NCI-H345 (cell line): ENCODE data around the gene PTMA.
A peak's percentile ranks its signal among the peaks of the same experiment; 100 is the strongest.
"Not testable (repeated sequence)": the region's sequence is repeated elsewhere in the genome, so short reads cannot be mapped to it uniquely, and the experiment has no call there.

Experiments used
- DNase-seq: peaks from one replicate; lab custom pipeline; 2025; lab: John Stamatoyannopoulos, UW

The PTMA gene, protein sequence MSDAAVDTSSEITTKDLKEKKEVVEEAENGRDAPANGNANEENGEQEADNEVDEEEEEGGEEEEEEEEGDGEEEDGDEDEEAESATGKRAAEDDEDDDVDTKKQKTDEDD

DNA sequence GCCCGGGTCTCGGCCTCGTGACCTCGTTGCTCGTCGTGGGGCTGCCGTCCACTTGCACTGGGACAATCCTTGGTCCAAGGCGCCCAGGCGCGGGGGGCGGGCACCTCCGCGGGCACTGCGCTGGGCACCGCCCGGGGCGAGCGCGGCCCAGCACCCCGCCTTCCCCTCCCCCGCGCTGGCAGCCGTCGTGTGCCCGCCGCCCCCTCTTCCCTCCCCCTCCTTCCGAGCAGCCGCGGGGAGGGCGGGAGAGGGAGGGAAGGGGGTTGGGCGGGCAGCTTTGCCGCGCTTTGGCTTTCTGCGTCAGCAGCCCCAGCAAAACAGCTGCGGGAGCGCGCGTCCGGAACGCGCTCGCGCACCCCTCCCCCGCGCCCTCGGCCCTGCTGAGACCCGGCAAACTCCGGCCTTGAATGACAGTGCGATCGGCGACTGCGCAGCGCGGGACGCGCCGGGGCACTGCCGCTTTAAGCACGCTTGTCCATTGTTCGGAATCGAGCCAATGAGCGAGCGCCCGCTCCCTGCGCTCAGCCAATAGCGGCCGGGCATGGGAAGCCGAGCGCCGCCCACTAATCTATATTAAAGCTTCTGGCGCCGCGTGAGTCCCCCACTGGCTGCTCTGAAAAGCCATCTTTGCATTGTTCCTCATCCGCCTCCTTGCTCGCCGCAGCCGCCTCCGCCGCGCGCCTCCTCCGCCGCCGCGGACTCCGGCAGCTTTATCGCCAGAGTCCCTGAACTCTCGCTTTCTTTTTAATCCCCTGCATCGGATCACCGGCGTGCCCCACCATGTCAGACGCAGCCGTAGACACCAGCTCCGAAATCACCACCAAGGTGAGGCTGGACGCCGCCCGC, at the start of gene PTMA:
PTMA (plus strand) TSS at position 599 of the 846 bp plus-strand sequence; CDS start at position 781, 182 bp downstream.
- peak; percentile 99 for DNase-seq

- DNase-seq, result not testable (repeated sequence)
Measured at GRCh38 chr2:231660073-231660472, 48.3 kb upstream of the PTMA start.

GRCh38 chr2:231660860-231661259, 47.5 kb upstream of the PTMA start:
- DNase-seq, result no peak

- no peak for DNase-seq
Measured at GRCh38 chr2:231661422-231662027, 46.8 kb upstream of the PTMA start.

DNA sequence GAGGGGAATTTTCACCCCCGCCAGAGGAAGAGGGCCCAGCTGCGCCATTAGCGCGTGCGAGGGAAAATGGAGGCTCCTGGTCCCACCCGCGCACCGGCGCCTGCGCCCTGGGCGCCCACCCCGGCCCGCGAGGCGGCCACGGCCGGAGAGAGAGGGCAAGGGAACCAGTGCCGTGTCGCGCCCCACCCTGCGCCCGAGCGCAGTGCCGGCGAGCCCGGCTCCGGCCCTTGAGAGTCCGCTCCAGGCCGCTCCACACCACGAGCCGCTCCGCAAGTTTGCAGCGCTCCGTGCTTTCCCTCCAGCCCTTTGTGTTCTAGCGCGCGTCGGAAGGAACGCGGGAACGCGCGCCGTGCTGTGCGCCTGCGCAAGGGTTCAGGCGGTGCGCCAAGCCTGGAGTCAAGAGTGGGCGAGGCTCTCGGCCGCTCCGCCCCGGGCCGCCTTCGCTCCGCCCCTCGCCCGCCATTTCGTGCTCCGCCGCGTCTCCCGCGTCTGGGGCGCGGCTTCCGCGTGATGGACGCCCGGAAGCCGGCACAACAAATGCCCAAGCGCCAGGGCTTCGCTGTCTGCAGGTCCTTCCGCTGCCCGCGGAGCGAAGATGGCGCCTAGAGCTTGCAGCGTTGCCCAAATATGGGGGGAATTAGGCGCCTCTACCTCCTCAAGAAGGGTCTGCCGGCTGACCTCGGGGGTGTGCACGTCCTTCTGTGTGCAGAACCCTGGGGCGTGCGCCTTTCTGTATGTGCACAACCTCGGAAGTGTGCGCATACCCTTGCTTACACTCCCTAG, 46.1 kb upstream of the PTMA start:
- peak; percentile 83 for DNase-seq

DNA sequence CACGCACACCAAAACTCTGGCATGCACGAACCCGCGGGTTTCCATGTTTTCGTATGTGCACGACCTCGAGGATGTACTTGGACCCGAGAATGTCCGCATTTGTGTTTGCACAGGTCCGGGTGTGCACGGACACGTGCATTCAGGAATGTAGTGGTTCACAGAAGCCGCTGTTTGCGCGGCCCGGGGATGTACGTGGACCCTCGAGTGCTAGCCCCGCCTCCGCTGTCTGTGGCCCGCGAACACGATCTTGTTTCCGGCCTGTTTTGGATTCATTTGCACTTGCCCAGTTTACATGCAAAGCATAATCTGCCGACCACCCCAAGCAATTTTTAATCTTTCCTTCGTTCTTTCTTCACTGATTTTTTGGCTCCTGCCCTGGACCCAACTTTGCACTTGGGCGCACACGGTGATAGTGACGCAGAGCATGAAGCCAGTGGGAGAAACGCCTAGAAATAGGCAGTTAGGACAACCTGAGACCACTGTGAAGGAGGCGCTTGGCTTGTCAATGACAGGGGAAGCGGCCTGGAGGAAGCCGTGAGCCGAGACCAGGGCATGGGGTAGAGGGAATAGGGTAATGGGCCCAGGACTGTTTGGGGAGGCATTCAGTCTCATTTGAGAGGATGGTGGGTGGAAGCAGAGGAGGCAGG, 45.4 kb upstream of the PTMA start:
- DNase-seq, result no peak

- DNase-seq, result no peak
Measured at GRCh38 chr2:231663458-231664212, 44.7 kb upstream of the PTMA start.

DNA sequence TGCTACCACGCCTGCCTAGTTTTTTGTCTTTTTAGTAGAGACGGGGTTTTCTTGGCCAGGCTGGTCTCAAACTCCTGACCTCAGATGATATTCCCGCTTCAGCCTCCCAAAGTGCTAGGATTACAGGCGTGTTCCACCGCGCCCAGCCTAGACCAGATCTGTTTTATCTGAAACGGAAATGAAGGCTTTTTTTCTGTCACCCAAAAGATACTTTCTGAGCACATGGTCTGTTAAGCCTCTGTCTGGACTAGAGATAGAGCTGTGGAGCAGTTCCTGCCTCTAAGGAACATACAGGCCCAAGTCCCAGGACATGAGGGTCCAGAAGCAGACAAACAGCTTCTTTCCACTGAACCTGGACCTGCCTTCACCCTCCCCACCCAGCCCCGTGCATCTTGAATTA, 43.6 kb upstream of the PTMA start:
- no peak for DNase-seq

DNA sequence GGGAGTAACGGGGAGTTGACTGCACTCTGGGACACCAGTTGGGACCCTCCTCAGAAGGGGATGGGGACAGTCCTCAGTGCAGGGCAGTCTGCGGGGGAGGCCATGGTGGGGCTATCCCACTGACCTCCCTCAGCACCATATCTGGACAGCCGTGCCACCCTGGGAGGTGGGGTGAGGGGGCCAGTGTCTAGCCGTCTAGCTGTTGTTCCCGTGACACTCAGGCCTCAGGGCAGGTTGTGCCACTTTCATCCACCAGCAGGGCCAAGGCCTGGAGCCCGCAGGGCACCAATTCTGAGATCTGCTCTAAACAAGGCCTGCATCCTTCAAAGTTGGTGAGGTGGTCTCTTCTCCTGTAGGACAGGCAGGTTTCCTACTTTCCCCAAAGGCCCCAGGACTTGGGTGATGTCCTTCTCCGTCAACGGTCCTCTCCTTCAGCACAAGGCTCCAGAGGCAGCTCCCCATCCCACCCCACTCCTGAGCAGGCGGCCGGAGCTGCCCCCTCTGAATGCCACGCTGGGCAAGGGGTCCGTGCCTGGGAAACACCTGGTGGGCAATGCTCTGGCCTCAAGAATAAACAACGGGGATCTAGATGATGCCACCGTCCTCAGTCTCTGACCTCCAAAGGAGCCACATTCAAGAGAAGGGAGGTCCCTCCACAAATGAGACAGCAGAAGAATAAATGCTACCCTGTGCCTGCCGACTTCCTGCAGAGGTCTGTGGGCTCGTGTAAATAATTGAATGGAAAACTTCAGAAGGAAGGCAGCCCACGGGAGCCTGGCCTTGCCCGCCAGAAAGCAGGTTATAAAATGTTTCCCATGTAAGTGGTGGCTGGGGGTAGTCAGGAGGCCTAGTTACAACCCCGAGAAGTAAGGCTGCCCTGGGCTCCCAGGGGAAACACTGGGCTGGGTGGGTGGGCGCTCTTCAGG, 42.8 kb upstream of the PTMA start:
- DNase-seq, result no peak

- no peak for DNase-seq
Measured at GRCh38 chr2:231666171-231667095, 41.9 kb upstream of the PTMA start.

GRCh38 chr2:231667096-231667427, 41.3 kb upstream of the PTMA start:
- DNase-seq, result no peak

DNA sequence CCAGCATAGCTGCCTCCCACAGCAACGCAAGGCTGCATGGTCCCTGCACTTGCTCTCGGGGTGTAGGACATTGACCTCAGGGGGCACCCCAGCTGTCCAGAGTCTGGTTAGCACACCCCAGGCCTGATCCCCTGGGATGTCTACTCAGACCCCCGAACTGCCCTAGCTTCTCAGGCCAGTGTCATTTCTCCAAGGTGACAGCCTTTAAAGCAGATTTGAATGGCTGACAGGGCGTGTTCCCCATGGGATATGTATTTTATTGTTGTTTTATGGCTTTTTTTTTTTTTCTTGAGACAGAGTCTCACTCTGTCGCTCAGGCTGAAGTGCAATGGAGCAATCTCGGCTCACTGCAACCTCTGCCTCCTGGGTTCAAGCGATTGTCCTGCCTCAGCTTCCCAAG, 40.8 kb upstream of the PTMA start:
- DNase-seq, result no peak

DNA sequence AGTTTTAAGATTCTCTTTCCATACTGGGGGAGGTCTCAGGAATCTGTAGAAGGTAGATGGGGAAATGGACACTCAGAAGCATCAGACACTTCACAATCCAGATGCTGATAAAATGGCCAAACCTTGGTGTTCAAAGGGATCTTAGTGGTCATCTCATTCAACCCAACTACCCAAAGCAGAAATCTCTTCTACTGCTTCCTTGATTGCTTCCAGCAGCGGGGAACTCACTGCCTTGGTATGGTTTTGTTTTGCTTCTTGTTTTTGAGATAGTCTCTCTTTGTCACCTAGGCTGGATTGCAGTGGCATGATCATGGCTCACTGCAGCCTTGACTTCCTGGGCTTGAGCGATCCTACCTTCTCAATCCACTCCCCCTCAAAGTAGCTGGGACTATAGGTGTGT, 39.3 kb upstream of the PTMA start:
- no peak for DNase-seq

DNA sequence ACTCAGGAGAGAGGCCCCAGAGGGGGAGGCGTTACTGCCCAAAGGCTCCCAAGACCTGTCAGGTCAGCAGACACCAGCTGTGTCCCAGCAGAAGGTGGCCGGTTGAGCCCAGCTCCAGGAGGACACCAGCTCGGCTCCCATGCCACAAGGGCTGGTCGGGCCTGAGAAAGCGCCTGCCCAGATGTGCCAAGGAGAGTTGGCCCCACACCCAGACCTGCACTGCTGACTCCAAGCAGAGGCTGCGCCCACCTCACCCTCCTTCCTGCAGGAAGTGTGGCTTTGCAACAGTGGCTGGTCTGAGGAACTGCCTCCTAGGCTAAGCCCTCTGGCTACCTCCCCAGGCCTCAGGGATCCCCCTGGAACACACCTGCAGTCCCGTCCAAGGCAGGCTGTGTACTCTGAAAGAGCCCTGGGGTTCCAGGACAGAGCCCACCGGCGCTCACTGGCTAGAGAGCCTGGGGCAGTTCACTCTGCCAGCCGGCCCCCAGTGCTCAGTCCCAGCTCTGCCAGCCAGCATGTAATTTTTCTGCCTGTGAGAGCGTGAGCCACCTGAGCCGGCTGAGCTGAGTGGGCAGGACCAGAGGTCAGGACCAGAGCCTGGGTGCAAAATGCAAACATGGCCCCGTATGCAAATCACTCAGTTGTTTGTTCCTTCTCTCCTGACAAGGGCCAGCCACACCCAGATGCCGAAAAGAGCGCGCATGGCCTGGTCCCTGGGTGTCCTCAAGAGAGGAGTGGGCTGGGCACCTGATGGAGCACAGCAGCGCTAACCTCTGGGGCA, 36.9 kb upstream of the PTMA start:
- no peak for DNase-seq

GRCh38 chr2:231672617-231673347, 35.5 kb upstream of the PTMA start:
- no peak for DNase-seq

- peak; percentile 12 for DNase-seq
Measured at GRCh38 chr2:231673348-231673770, 35.0 kb upstream of the PTMA start.

DNA sequence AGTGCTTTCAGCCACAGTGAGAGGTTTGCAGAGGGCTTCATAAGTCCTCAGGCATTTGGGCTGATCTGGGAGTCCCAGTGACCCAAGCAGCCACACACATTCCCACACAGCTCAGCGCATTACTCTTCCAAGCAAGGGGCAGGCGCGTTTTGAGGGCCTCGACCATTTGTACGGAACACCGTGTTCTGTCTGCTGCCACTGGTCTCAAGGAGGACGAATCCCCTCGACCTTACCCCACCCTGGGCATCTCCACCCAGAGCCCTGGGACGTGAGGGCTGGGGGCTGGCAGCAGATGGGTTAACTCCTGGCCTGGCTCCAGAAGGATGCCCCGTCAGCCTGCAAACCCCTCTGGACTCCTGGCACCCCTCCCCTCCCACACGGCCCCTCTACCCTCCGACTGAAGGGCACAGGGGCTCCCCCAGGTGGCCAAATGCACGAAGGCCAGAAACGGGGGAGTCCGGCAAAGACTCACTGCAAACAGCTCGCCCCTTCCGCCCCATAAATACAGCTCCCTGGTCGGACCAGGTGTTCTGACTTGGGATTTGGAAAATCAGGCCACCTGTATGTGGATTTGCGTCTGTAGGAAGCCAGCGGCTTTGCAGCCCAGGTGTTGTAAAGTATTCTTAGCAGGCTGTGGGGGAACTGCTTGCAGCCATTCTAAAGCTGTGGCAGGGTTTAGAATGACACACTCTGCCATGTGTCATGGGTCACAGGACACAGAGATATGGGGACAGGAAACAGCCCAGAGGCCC, 33.6 kb upstream of the PTMA start:
- DNase-seq, result peak; percentile 60
